Breast epithelium (tissue), 3 donors: ENCODE measurements around the gene TGFBR3.

Experiments
- POLR2AphosphoS5 ChIP-seq, 3 donors: sonication (generic); formaldehyde crosslinking; IDR thresholded peaks; one replicate each; pipeline ENCODE4 v1.6.1; 2017; ENCODE audit warnings: antibody characterized with exemption in 3 of 3
- TF ChIP-seq, protein P1 (sequence below), 3 donors: fragments of 450-650 bp; IDR thresholded peaks; one replicate each; pipeline ENCODE4 v1.5.1; 2016 to 2017; ENCODE audit warnings: antibody characterized with exemption in 3 of 3, mild to moderate bottlenecking in 3 of 3, moderate library complexity in 3 of 3

DNA sequence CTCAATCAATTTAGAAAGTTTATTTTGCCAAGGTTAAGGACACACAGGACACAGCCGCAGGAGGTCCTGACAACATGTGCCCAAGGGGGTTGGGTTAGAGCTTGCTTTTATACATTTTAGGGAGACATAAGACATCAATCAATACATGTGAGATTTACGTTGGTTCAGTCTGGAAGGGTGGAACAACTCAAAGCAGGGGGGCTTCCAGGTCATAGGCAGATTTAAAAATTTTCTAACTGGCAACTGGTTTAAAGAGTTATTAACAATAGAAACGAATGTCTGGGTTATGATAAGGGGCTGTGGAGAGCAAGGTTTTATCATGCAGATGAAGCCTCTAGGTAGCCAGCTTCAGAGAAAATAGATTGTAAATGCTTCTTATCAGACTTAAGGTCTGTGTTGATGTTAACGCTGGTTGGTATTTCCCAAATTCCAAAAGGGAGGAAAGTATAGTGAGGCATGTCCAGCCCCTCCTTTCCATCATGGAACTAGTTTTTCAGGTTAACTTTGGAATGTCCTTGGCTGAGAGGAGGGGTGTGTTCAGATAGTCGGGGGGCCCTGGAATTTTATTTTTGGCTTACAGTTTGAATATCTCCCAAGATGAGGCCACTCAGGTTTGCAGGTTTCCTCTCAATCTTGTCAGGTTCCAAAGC, 31.0 kb upstream of the TGFBR3 start:
- TF ChIP-seq, protein P1, sequence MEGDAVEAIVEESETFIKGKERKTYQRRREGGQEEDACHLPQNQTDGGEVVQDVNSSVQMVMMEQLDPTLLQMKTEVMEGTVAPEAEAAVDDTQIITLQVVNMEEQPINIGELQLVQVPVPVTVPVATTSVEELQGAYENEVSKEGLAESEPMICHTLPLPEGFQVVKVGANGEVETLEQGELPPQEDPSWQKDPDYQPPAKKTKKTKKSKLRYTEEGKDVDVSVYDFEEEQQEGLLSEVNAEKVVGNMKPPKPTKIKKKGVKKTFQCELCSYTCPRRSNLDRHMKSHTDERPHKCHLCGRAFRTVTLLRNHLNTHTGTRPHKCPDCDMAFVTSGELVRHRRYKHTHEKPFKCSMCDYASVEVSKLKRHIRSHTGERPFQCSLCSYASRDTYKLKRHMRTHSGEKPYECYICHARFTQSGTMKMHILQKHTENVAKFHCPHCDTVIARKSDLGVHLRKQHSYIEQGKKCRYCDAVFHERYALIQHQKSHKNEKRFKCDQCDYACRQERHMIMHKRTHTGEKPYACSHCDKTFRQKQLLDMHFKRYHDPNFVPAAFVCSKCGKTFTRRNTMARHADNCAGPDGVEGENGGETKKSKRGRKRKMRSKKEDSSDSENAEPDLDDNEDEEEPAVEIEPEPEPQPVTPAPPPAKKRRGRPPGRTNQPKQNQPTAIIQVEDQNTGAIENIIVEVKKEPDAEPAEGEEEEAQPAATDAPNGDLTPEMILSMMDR (IDR thresholded peaks at IDR 0.05) = no peak
- no peak for TF ChIP-seq POLR2AphosphoS5 (IDR thresholded peaks at IDR 0.05)
